Measurements from ENCODE around the gene GALNT10. TPM values are rescaled to one million over a fixed set of nuclear protein-coding genes. Genes with fewer than 3 reads are reported as not detected.
A peak's percentile ranks its signal among the peaks of the same experiment; 100 is the strongest.

The GALNT10 gene
- total RNA-seq, 1 experiment from 2014 or later, result 68.2 TPM

DNA sequence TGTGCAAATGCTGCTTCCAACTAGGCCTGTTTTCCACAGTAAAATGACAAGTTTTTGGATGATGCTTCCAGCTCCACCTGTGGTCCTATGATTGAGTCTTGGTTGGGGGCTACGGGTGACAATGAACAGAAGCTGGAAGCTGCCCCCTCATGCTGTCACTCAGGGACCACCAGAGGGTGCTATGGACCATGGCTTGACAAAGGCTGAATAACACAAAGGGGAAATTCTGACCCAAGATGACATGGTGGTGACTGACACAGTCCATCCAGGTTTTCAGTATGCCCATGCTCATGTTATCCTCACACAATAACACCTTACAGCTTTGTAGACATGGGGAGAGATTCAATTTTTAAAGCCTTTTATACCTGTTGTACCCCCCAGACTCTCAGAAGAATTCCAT lies 231.3 kb downstream of the GALNT10 start:
- Mint-ChIP-seq H3K4me3 (ENCODE audit: low read depth, unreplicated experiment) (no peak overlapping the region), H3K27me3 (ENCODE audit: unreplicated experiment) (no peaks in the 10 kb centered on the region), H3K36me3 (ENCODE audit: insufficient read depth, unreplicated experiment) (no peaks in the 10 kb centered on the region), H3K27ac (ENCODE audit: unreplicated experiment) (no peak overlapping the region), H3K9me3 (ENCODE audit: low read depth, unreplicated experiment) (no peaks in the 10 kb centered on the region), H3K4me1 (ENCODE audit: low read depth, unreplicated experiment) (peaks cover 12% of the 10 kb centered on the region)
- BruUV-seq (replicated peaks), result no TSS peak
- DNase-seq, result peak; percentile 32
- CTCF ChIA-PET, result interaction anchor here (0.5 kb wide), 1 partner anchor 75 kb away, joined by 3 read pairs; no protein-coding TSS in a partner anchor
- TF ChIP-seq, protein P1, sequence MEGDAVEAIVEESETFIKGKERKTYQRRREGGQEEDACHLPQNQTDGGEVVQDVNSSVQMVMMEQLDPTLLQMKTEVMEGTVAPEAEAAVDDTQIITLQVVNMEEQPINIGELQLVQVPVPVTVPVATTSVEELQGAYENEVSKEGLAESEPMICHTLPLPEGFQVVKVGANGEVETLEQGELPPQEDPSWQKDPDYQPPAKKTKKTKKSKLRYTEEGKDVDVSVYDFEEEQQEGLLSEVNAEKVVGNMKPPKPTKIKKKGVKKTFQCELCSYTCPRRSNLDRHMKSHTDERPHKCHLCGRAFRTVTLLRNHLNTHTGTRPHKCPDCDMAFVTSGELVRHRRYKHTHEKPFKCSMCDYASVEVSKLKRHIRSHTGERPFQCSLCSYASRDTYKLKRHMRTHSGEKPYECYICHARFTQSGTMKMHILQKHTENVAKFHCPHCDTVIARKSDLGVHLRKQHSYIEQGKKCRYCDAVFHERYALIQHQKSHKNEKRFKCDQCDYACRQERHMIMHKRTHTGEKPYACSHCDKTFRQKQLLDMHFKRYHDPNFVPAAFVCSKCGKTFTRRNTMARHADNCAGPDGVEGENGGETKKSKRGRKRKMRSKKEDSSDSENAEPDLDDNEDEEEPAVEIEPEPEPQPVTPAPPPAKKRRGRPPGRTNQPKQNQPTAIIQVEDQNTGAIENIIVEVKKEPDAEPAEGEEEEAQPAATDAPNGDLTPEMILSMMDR (IDR thresholded peaks at IDR 0.05; ENCODE audit: unreplicated experiment), result peak; percentile 43
- intact Hi-C loops (cut with micrococcal nuclease; ENCODE audit: unreplicated experiment), result loop anchor here (5.0 kb wide), 1 partner anchor 190 kb away; no protein-coding TSS in a partner anchor

DNA sequence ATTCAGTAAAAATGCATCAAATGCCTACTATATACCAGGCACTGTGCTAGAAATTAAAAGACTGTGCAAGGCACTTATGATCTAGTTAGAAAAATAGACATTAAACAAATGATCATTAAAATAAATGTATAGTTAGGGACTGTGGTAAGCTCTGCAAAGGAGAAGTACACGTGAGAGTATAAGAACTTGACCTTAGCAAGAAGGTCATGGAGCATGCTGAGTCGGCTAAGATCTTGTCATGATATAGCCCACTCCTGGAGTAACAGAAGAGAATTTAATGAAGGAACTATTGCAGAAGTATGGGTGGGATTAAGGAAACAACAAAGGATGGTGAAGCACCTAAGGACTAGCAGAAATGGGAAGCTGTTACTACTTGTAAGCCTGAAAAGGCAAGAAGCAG lies 231.8 kb downstream of the GALNT10 start:
- TF ChIP-seq, protein P1 (IDR thresholded peaks at IDR 0.05; ENCODE audit: unreplicated experiment), result no peak
- H3K27ac Mint-ChIP-seq (ENCODE audit: unreplicated experiment), result no peak overlapping the region
- no peak overlapping the region for H3K4me3 Mint-ChIP-seq (ENCODE audit: low read depth, unreplicated experiment)
- intact Hi-C loops (cut with micrococcal nuclease; ENCODE audit: unreplicated experiment), result loop anchor here (5.0 kb wide), 1 partner anchor 190 kb away; no protein-coding TSS in a partner anchor
- no peaks in the 10 kb centered on the region for H3K9me3 Mint-ChIP-seq (ENCODE audit: low read depth, unreplicated experiment)
- CTCF ChIA-PET, result no interaction called here
- H3K36me3 Mint-ChIP-seq (ENCODE audit: insufficient read depth, unreplicated experiment), result no peaks in the 10 kb centered on the region
- no TSS peak for BruUV-seq (replicated peaks)
- DNase-seq, result no peak
- peaks cover 12% of the 10 kb centered on the region for H3K4me1 Mint-ChIP-seq (ENCODE audit: low read depth, unreplicated experiment)
- no peaks in the 10 kb centered on the region for H3K27me3 Mint-ChIP-seq (ENCODE audit: unreplicated experiment)

DNA sequence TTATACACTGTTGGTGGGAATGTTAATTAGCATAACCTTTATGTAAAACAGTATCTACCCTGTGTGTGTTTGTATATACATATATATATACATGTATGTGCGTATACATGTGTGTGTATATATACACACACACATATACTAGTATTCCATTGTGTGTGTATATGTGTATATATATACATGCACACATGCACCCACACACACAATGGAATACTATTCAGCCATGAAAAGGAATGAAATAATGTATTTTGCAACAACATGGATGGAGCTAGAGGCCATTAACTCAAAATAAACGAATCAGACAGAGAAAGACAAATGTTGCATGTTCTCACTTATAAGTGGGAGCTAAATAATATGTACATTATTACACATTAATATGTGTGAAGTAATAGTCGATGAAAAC lies 237.7 kb downstream of the GALNT10 start:
- Mint-ChIP-seq H3K27ac (ENCODE audit: unreplicated experiment) (no peak overlapping the region), H3K4me1 (ENCODE audit: low read depth, unreplicated experiment) (peaks cover 12% of the 10 kb centered on the region), H3K36me3 (ENCODE audit: insufficient read depth, unreplicated experiment) (no peaks in the 10 kb centered on the region), H3K27me3 (ENCODE audit: unreplicated experiment) (no peaks in the 10 kb centered on the region), H3K9me3 (ENCODE audit: low read depth, unreplicated experiment) (no peaks in the 10 kb centered on the region), H3K4me3 (ENCODE audit: low read depth, unreplicated experiment) (no peak overlapping the region)
- BruUV-seq (replicated peaks), result no TSS peak
- TF ChIP-seq, protein P1 (IDR thresholded peaks at IDR 0.05; ENCODE audit: unreplicated experiment), result no peak
- CTCF ChIA-PET, result no interaction called here
- intact Hi-C loops (cut with micrococcal nuclease; ENCODE audit: unreplicated experiment), result no loop called here
- DNase-seq, result no peak

DNA sequence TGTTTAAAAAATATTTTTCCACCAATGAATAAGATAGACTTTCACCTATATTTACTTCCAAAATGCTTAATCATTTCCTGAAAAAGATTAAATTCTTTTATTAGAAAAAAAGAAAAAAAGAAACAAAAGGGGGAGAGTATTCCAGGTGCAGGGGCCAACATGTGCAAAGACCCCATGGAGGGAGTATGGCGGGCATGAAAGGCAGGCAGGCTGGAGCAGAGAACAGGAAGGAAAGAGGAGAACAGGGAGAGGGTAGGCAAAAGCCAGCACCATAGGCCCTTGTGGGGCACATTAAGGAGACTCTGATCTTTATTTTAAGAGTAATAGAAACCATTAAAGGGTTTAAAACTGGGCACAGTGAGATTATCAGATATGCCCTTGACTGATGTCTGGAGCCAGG lies 238.8 kb downstream of the GALNT10 start:
- no peak overlapping the region for H3K27ac Mint-ChIP-seq (ENCODE audit: unreplicated experiment)
- CTCF ChIA-PET, result interaction anchor here (0.6 kb wide), 1 partner anchor 55 kb away, joined by 3 read pairs; no protein-coding TSS in a partner anchor
- intact Hi-C loops (cut with micrococcal nuclease; ENCODE audit: unreplicated experiment), result no loop called here

More for the DNA sequence above, 238.8 kb downstream of the GALNT10 start:
- BruUV-seq (replicated peaks), result no TSS peak
- H3K4me1 Mint-ChIP-seq (ENCODE audit: low read depth, unreplicated experiment), result peaks cover 6% of the 10 kb centered on the region
- H3K27me3 Mint-ChIP-seq (ENCODE audit: unreplicated experiment), result no peaks in the 10 kb centered on the region
- H3K36me3 Mint-ChIP-seq (ENCODE audit: insufficient read depth, unreplicated experiment), result no peaks in the 10 kb centered on the region
- TF ChIP-seq, protein P1 (IDR thresholded peaks at IDR 0.05; ENCODE audit: unreplicated experiment), result no peak
- no peak overlapping the region for H3K4me3 Mint-ChIP-seq (ENCODE audit: low read depth, unreplicated experiment)
- no peaks in the 10 kb centered on the region for H3K9me3 Mint-ChIP-seq (ENCODE audit: low read depth, unreplicated experiment)
- no peak for DNase-seq
